GM21526 (cell line): Measurements from ENCODE around the gene FOLR2.
"Not testable (repeated sequence)": the region's sequence is repeated elsewhere in the genome, so short reads cannot be mapped to it uniquely, and the experiment has no call there.

ENCODE experiments used
- ATAC-seq: cut with Tn5 transposase; IDR thresholded peaks from one replicate; pipeline ENCODE4 v1.9.1; 2021; ENCODE audit warnings: moderate library complexity; ENCODE audit not compliant: unreplicated experiment, low FRiP score

FOLR2 gene

DNA sequence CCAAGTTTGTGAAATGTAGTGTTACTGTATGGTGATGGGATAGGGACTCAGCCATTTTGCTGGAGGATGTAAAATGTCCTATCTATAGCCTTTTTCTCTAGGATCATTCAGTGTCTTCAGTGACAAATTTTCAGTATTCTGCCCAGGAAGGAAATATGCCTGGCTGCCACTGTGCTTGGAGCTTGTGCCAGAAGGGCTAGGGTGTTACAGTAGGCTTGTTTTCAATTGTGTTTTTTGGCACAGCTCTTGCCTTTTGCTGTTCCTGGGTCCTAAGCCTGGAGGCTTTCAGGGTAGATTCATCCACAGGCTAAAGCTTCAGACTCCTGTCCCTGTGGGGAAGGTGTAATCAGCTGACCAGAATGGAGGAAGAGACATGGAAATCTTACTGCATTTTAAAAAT lies 49.4 kb downstream of the FOLR2 start:
- no peak for ATAC-seq

DNA sequence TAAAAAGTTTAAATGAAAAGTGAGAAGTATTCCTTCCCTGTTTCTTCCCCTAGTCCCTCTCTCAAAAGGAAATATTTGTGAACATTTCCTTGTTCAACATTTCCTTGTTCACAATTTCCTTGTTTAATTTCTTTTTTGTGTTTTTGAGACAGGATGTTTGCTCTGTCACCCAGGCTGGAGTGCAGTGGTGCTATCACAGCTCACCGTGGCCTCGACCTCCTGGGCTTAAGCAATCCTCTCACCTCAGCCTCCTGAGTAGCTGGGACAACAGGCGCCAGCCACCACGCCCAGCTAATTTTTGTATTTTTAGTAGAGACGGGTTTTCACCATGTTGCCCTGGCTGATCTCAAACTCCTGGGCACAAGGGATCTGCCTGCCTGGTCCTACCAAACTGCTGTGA lies 50.4 kb downstream of the FOLR2 start:
- ATAC-seq: not testable (repeated sequence)

GRCh38 chr11:72267956-72268617 lies 51.5 kb downstream of the FOLR2 start:
- ATAC-seq: no peak
